Measurements from ENCODE around the gene PPP1CA. TPM values are rescaled to one million over a fixed set of nuclear protein-coding genes. Genes with fewer than 3 reads are reported as not detected.

The PPP1CA gene
- total RNA-seq, 4 donors from 2014 or later, result 50.6 to 97.8 (median 72.7) TPM

GRCh38 chr11:67352546-67353316 is 48.9 kb downstream of the PPP1CA start:
- H3K27me3 ChIP-seq, result no peaks in the 10 kb centered on the region
- H3K27ac ChIP-seq, result peak overlapping the region; percentile 94 to 99 (median 98)
- H3K9me3 ChIP-seq, result no peaks in the 10 kb centered on the region
- peak overlapping the region; percentile 46 to 84 (median 65) for H3K4me3 ChIP-seq
- TF ChIP-seq EP300 (IDR thresholded peaks at IDR 0.05) (no peak), CTCF (IDR thresholded peaks at IDR 0.05) (no peak), POLR2A (IDR thresholded peaks at IDR 0.05) (no peak)
- H3K36me3 ChIP-seq, result no peaks in the 10 kb centered on the region
- WGBS, 2 donors, result 12 to 13% methylated on average over 22 to 23 of the region's 25 CpGs
- H3K4me1 ChIP-seq, result peaks cover 4 to 76% (median 60%) of the 10 kb centered on the region in 4 donors
- no peak for DNase-seq (ENCODE audit: low spot score in 2 of 2)

- TF ChIP-seq CTCF (IDR thresholded peaks at IDR 0.05) (peak; percentile 90 to 96 (median 95)), EP300 (IDR thresholded peaks at IDR 0.05) (peak in 1 of 2 donors; percentile 41), POLR2A (IDR thresholded peaks at IDR 0.05) (no peak)
- Histone ChIP-seq H3K36me3 (no peaks in the 10 kb centered on the region), H3K27ac (peak overlapping the region; percentile 33 to 99 (median 96)), H3K4me1 (peaks cover 4 to 63% (median 48%) of the 10 kb centered on the region in 4 donors), H3K27me3 (no peaks in the 10 kb centered on the region), H3K9me3 (no peaks in the 10 kb centered on the region), H3K4me3 (no peak overlapping the region)
- DNase-seq (ENCODE audit: low spot score in 2 of 2), result no peak
- 51 to 54% methylated on average over 11 of the region's 11 CpGs for WGBS, 2 donors
Measured at GRCh38 chr11:67351275-67352005, 50.2 kb downstream of the PPP1CA start.

- no peaks in the 10 kb centered on the region for H3K9me3 ChIP-seq
- H3K27me3 ChIP-seq, result no peaks in the 10 kb centered on the region
- no peak overlapping the region for H3K4me3 ChIP-seq
- WGBS, 2 donors, result 81 to 83% methylated on average over 4 of the region's 4 CpGs
- TF ChIP-seq POLR2A (IDR thresholded peaks at IDR 0.05), result no peak
- no peak for TF ChIP-seq EP300 (IDR thresholded peaks at IDR 0.05)
- no peak for TF ChIP-seq CTCF (IDR thresholded peaks at IDR 0.05)
- no peaks in the 10 kb centered on the region for H3K36me3 ChIP-seq
- peaks cover 4 to 55% (median 36%) of the 10 kb centered on the region in 4 donors for H3K4me1 ChIP-seq
- DNase-seq (ENCODE audit: low spot score in 2 of 2), result no peak
- no peak overlapping the region for H3K27ac ChIP-seq
Measured at GRCh38 chr11:67349928-67350465, 51.7 kb downstream of the PPP1CA start.

DNA sequence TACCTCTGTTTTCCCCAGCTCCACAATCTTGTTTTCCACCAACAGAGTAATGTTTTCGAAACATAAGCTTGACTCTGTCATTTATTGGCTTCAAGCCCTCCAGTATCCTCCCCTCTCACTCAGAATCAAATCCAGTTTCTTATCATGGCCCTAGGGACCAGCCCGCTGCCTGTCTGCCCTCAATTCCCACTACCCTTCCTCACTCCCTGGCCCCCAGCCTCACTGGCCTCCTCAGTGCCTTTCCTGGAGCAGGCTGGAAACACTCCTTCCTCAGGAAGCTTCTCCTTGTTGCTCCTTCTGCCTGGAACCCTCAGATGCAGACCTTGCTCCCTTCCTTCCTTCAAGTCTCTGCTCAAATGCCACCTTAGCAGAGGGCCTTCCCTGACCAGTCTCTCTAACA is 52.2 kb downstream of the PPP1CA start:
- Histone ChIP-seq H3K4me3 (no peak overlapping the region), H3K4me1 (peaks cover 2 to 50% (median 31%) of the 10 kb centered on the region in 4 donors), H3K9me3 (no peaks in the 10 kb centered on the region), H3K36me3 (no peaks in the 10 kb centered on the region), H3K27me3 (no peaks in the 10 kb centered on the region), H3K27ac (peak overlapping the region in 2 of 4 donors; percentile 13 to 34)
- DNase-seq (ENCODE audit: low spot score in 2 of 2), result no peak
- WGBS, 2 donors, result 83 to 88% methylated on average over 2 of the region's 2 CpGs
- TF ChIP-seq CTCF (IDR thresholded peaks at IDR 0.05), result no peak
- no peak for TF ChIP-seq POLR2A (IDR thresholded peaks at IDR 0.05)
- no peak for TF ChIP-seq EP300 (IDR thresholded peaks at IDR 0.05)
